K562 (cell line): ENCODE measurements around the gene CCDC195. TPM values are rescaled to one million over a fixed set of nuclear protein-coding genes. Genes with fewer than 3 reads are reported as not detected.

Source experiments
- ATAC-seq: fragments of 200-7000 bp; cut with Tn5 transposase; 3 replicates; pipeline ENCODE4 v1.9.1; 2020; ENCODE audit warnings: moderate library complexity
- BruUV-seq: library from RNA; stranded (reverse); fragments of 400-500 nt; replicated peaks from 2 replicates; lab custom pipeline; 2021; lab: Mats Ljungman, UMichigan
- CTCF ChIA-PET: fragments of 300-600 bp; formaldehyde crosslinking; extraction: SDS; loops from one replicate; lab custom pipeline; 2021; ENCODE audit warnings: low intra/inter-chr PET ratio; lab: Yijun Ruan, JAX
- POLR2A ChIA-PET: fragments of 300-600, 350-650 bp; sonication (Branson Sonifier 250); formaldehyde crosslinking; extraction: SDS; loops from one replicate; lab custom pipeline; 2021; ENCODE audit warnings: antibody characterized with exemption, inconsistent platforms; lab: Yijun Ruan, JAX
- DNase-seq, 4 experiments: peaks; one replicate each; pipeline versions ENCODE4 v3.0.0 to v3.0.0-alpha.2; 2011 to 2018; ENCODE audit warnings: low spot score in 3 of 4, mixed read lengths in 3 of 4; ENCODE audit errors: extremely low read depth in 1 of 4
- FAIRE-seq: peaks from 2 replicates; lab custom pipeline; 2011; peaks lifted over from hg19 to GRCh38; lab: Jason Lieb, UNC
- H2AFZ ChIP-seq: 2 replicates; pipeline ENCODE4 v1.6.0; 2011; ENCODE audit warnings: low read depth, low read length, control low read depth, inconsistent platforms
- H3K27ac ChIP-seq: fragments of 200-600 bp; 3 replicates; pipeline ENCODE4 v1.8.0; 2011; ENCODE audit warnings: low read depth, mild to moderate bottlenecking, control low read depth, inconsistent platforms, low read length, moderate library complexity, mixed read lengths; ENCODE audit errors: extremely low read depth
- H3K27me3 ChIP-seq, 2 experiments: fragments of 300-600 bp in 1 of 2; 2 replicates in 1 of 2; 3 replicates in 1 of 2; pipeline versions ENCODE4 v1.6.0 to v1.8.0; 2011; ENCODE audit warnings: inconsistent platforms in 2 of 2, low read length in 2 of 2, mild to moderate bottlenecking in 1 of 2, mixed read lengths in 1 of 2, moderate library complexity in 1 of 2; ENCODE audit not compliant: control insufficient read depth in 2 of 2, insufficient read depth in 2 of 2
- H3K36me3 ChIP-seq: fragments of 300-600 bp; 3 replicates; pipeline ENCODE4 v1.8.0; 2011; ENCODE audit warnings: mild to moderate bottlenecking, low read length, inconsistent platforms; ENCODE audit not compliant: control insufficient read depth, insufficient read depth
- H3K4me1 ChIP-seq, 2 experiments: fragments of 200-600 bp in 1 of 2; replicated peaks in 1 of 2; 2 replicates in 1 of 2; 3 replicates in 1 of 2; pipeline versions ENCODE4 v1.5.1 to v1.8.0; 2011; ENCODE audit warnings: inconsistent platforms in 2 of 2, low read length in 2 of 2, mild to moderate bottlenecking in 1 of 2, mixed read lengths in 1 of 2, moderate library complexity in 1 of 2; ENCODE audit not compliant: control insufficient read depth in 2 of 2, insufficient read depth in 2 of 2
- H3K4me2 ChIP-seq: 2 replicates; pipeline ENCODE4 v1.6.1; 2011; ENCODE audit warnings: low read length, control low read depth, inconsistent platforms, mixed read lengths; ENCODE audit not compliant: insufficient read depth
- H3K4me3 ChIP-seq: fragments of 200-600 bp; sonication (generic), shearing (Covaris generic); 2 replicates; pipeline ENCODE4 v1.5.1; 2016; ENCODE audit warnings: control low read depth, inconsistent platforms
- H3K79me2 ChIP-seq: fragments of 200-600 bp; 3 replicates; pipeline ENCODE4 v1.8.0; 2011; ENCODE audit warnings: low read length, inconsistent platforms; ENCODE audit not compliant: control insufficient read depth, insufficient read depth
- H3K9ac ChIP-seq, 2 experiments: 2 replicates each; pipeline versions ENCODE4 v1.6.0 to v1.6.1; 2011; ENCODE audit warnings: low read depth in 2 of 2, low read length in 2 of 2, control low read depth in 1 of 2, inconsistent platforms in 1 of 2, mild to moderate bottlenecking in 1 of 2, mixed read lengths in 1 of 2; ENCODE audit not compliant: insufficient read depth in 1 of 2
- H3K9me1 ChIP-seq: one replicate; pipeline ENCODE4 v1.6.0; 2011; ENCODE audit warnings: inconsistent platforms, mild to moderate bottlenecking, low read length, moderate library complexity; ENCODE audit not compliant: control insufficient read depth, insufficient read depth
- H3K9me3 ChIP-seq: replicated peaks from 2 replicates; pipeline ENCODE4 v1.5.1; 2011; ENCODE audit warnings: low read depth, low read length, inconsistent platforms; ENCODE audit not compliant: control insufficient read depth, insufficient read depth
- H4K20me1 ChIP-seq: replicated peaks from 2 replicates; pipeline ENCODE4 v1.6.1; 2011; ENCODE audit warnings: low read length, inconsistent platforms, mixed read lengths; ENCODE audit not compliant: control insufficient read depth, insufficient read depth
- ARHGAP35 ChIP-seq: fragments of 450-650 bp; IDR thresholded peaks from 2 replicates; pipeline ENCODE4 v1.6.1; 2018; ENCODE audit not compliant: partially characterized antibody
- COPS2 ChIP-seq: fragments of 450-650 bp; conservative IDR thresholded peaks from 2 replicates; pipeline ENCODE4 v1.6.1; 2016; ENCODE audit warnings: mild to moderate bottlenecking, moderate library complexity
- EP300 ChIP-seq: IDR thresholded peaks from 2 replicates; pipeline ENCODE4 v1.6.1; 2012; ENCODE audit warnings: low read length, improper control_type of control experiment
- ETV6 ChIP-seq, 3 experiments: fragments of 150-350 bp in 1 of 3; sonication (generic) in 1 of 3; formaldehyde crosslinking in 1 of 3; IDR thresholded peaks; 2 replicates each; pipeline versions ENCODE4 v1.6.1 to v1.8.0; 2014 to 2022; ENCODE audit warnings: borderline replicate concordance in 2 of 3, low read depth in 2 of 3, antibody characterized with exemption in 1 of 3, low read length in 1 of 3, mild to moderate bottlenecking in 1 of 3, missing genetic modification reagents in 1 of 3
- GTF2B ChIP-seq: IDR thresholded peaks from 2 replicates; pipeline ENCODE4 v1.6.1; 2011; ENCODE audit not compliant: insufficient read length; ENCODE audit errors: extremely low read depth
- GTF3C2 ChIP-seq: IDR thresholded peaks from 3 replicates; pipeline ENCODE4 v1.6.1; 2011; ENCODE audit warnings: borderline replicate concordance, mild to moderate bottlenecking, moderate library complexity; ENCODE audit not compliant: insufficient read length; ENCODE audit errors: extremely low read depth
- MTA3 ChIP-seq: fragments of 450-650 bp; formaldehyde crosslinking; IDR thresholded peaks from 2 replicates; pipeline ENCODE4 v1.6.1; 2017; ENCODE audit warnings: mild to moderate bottlenecking, borderline replicate concordance
- NBN ChIP-seq: fragments of 450-650 bp; IDR thresholded peaks from 2 replicates; pipeline ENCODE4 v1.6.1; 2016; ENCODE audit warnings: low read depth, mild to moderate bottlenecking
- RERE ChIP-seq: sonication (generic); formaldehyde crosslinking; IDR thresholded peaks from 2 replicates; pipeline ENCODE4 v1.8.0; 2023; ENCODE audit warnings: missing genetic modification reagents, mild to moderate bottlenecking, borderline replicate concordance
- SRF ChIP-seq, 2 experiments: fragments of 250-450, 450-650 bp in 1 of 2; sonication (Bioruptor Pico) in 1 of 2; sonication (generic) in 1 of 2; formaldehyde crosslinking; IDR thresholded peaks; 2 replicates each; pipeline versions ENCODE4 v1.5.0 to v1.5.1; 2020 to 2022; ENCODE audit warnings: mild to moderate bottlenecking in 1 of 2, missing genetic modification reagents in 1 of 2
- ZNF311 ChIP-seq: fragments of 250-450 bp; sonication (Bioruptor Pico); IDR thresholded peaks from 2 replicates; pipeline ENCODE4 v1.4.0; 2020; ENCODE audit warnings: mild to moderate bottlenecking, moderate library complexity
- ZNF316 ChIP-seq: fragments of 450-650 bp; IDR thresholded peaks from 2 replicates; pipeline ENCODE4 v1.6.1; 2016
- ZNF695 ChIP-seq: fragments of 450-650 bp; formaldehyde crosslinking; IDR thresholded peaks from 2 replicates; pipeline ENCODE4 v1.4.0; 2020; ENCODE audit warnings: mild to moderate bottlenecking, moderate library complexity
- WGBS: fragments of 100-300 bp; shearing (Covaris generic); methylation state at CpG from one replicate; pipeline ENCODE4 v1.1.6; 2016; ENCODE audit warnings: low coverage, mixed read lengths; ENCODE audit not compliant: insufficient coverage; ENCODE audit errors: missing lambda C conversion rate; 5-methylcytosine and 5-hydroxymethylcytosine counted together
- in situ Hi-C: fragments of 300-500 bp; cut with MboI; formaldehyde crosslinking; loops from 4 replicates; pipeline ENCODE4 v1.15.0; 2018; ENCODE audit warnings: inconsistent platforms, mixed read lengths
- intact Hi-C: fragments of 100-400 bp; cut with micrococcal nuclease; formaldehyde crosslinking; loops from 2 replicates; pipeline ENCODE4 v1.14.2; 2022
- polyA plus RNA-seq, 8 experiments: library from polyadenylated mRNA; depleted of rRNA in 4 of 8; stranded (reverse) in 5 of 8; unstranded in 3 of 8; fragments of >200 nt; fragmentation: Nextera tagmentation in 2 of 8; fragmentation: Illumina TruSeq in 1 of 8; extraction: Ambion mirVana in 2 of 8; extraction: Trizol in 1 of 8; gene quantifications; 2 replicates each; pipeline versions ENCODE4 v1.2.1 to v1.2.3, GENCODE V29; 2011 to 2014; ENCODE audit warnings: inconsistent platforms in 1 of 8, missing spikeins in 1 of 8
- total RNA-seq, 7 experiments: library from RNA; depleted of rRNA in 6 of 7; stranded (reverse); fragments of >200 nt in 6 of 7; fragmentation: Illumina TruSeq in 2 of 7; extraction: Trizol in 2 of 7; gene quantifications; 2 replicates each; pipeline versions ENCODE4 v1.2.1 to v1.2.3, GENCODE V29; 2011 to 2021; ENCODE audit warnings: low replicate concordance in 1 of 7

The CCDC195 gene
- total and polyA plus RNA-seq, 9 of the 15 experiments (the other 6 are each of a cell fraction or from before 2014, with no cell fraction given) = not detected

- Histone ChIP-seq H3K9ac (no peak overlapping the region), H3K27ac (no peak overlapping the region), H3K4me1 (no peaks in the 10 kb centered on the region), H3K4me2 (no peak overlapping the region), H3K4me3 (no peak overlapping the region), H2AFZ (no peak overlapping the region), H3K9me3 (no peaks in the 10 kb centered on the region), H3K36me3 (no peaks in the 10 kb centered on the region), H3K9me1 (no peaks in the 10 kb centered on the region), H4K20me1 (no peaks in the 10 kb centered on the region), H3K27me3 (no peaks in the 10 kb centered on the region), H3K79me2 (no peaks in the 10 kb centered on the region)
- FAIRE-seq = no peak
- POLR2A ChIA-PET = interaction anchor here (0.8 kb wide), 1 partner anchor 33 kb away, joined by 5 read pairs; no protein-coding TSS in a partner anchor
- intact Hi-C loops (no loop called here), in situ Hi-C loops (no loop called here)
- CTCF ChIA-PET = no interaction called here
- no peak for ATAC-seq
- WGBS = 0% methylated on average over 2 of the region's 2 CpGs
- no TSS peak for BruUV-seq
- no peak for DNase-seq
- TF ChIP-seq ETV6 (IDR thresholded peaks at IDR 0.05; ENCODE audit: borderline replicate concordance in 1 of 2, low read depth in 2 of 2, low read length in 1 of 2) = no peak
- no peak for TF ChIP-seq ETV6 (CRISPR knock-in tag; IDR thresholded peaks at IDR 0.05; ENCODE audit: borderline replicate concordance)
- TF ChIP-seq ARHGAP35 = no peak
- TF ChIP-seq ZNF695 (CRISPR knock-in tag) = 0 out of 2 replicates have a peak, but pooled peaks have one; percentile 46
- TF ChIP-seq NBN = no peak
- TF ChIP-seq EP300 = no peak
- TF ChIP-seq RERE (CRISPR knock-in tag) = no peak
- no peak for TF ChIP-seq GTF3C2
- TF ChIP-seq MTA3 = no peak
- peak; percentile 85 for TF ChIP-seq ZNF311
- no peak for TF ChIP-seq ZNF316
- no peak for TF ChIP-seq COPS2
- no peak for TF ChIP-seq SRF (CRISPR knock-in tag; IDR thresholded peaks at IDR 0.05)
- no peak for TF ChIP-seq GTF2B
These were observed 7.5 kb upstream of the CCDC195 start for GRCh38 chr2:224723586-224724217.
